Loucy (cell line): ENCODE results near the gene ACTL8.
A peak's percentile ranks its signal among the peaks of the same experiment; 100 is the strongest.

Experiments used
- H2AFZ ChIP-seq: fragments of 200-600 bp; sonication (generic); 2 replicates; pipeline ENCODE4 v1.6.0; 2016; ENCODE audit warnings: antibody characterized with exemption, mild to moderate bottlenecking, low read length, moderate library complexity
- H3F3A ChIP-seq: fragments of 200-600 bp; 2 replicates; pipeline ENCODE4 v1.6.0; 2016; ENCODE audit warnings: antibody characterized with exemption, low read depth, mild to moderate bottlenecking
- H3K27me3 ChIP-seq: fragments of 200-600 bp; sonication (generic); 2 replicates; pipeline ENCODE4 v1.6.1; 2014; ENCODE audit warnings: low read length, mild to moderate bottlenecking; ENCODE audit not compliant: insufficient read depth, poor library complexity, severe bottlenecking
- H3K36me3 ChIP-seq: fragments of 200-600 bp; sonication (generic); 2 replicates; pipeline ENCODE4 v1.6.1; 2016; ENCODE audit warnings: low read length; ENCODE audit not compliant: insufficient read depth
- H3K4me1 ChIP-seq: fragments of 200-600 bp; sonication (generic); 2 replicates; pipeline ENCODE4 v1.5.1; 2014; ENCODE audit warnings: low read length, mild to moderate bottlenecking; ENCODE audit not compliant: insufficient read depth, poor library complexity, severe bottlenecking
- H3K4me2 ChIP-seq: fragments of 200-600 bp; sonication (generic); 2 replicates; pipeline ENCODE4 v1.6.0; 2014; ENCODE audit warnings: antibody characterized with exemption, low read length, low read depth, mild to moderate bottlenecking; ENCODE audit not compliant: poor library complexity, severe bottlenecking
- H3K4me3 ChIP-seq: fragments of 200-600 bp; sonication (generic); 2 replicates; pipeline ENCODE4 v1.5.1; 2014; ENCODE audit warnings: low read length, mild to moderate bottlenecking, mixed read lengths; ENCODE audit not compliant: poor library complexity, severe bottlenecking
- H3K79me2 ChIP-seq: fragments of 200-600 bp; sonication (generic); 2 replicates; pipeline ENCODE4 v1.6.1; 2014; ENCODE audit warnings: low read length; ENCODE audit not compliant: insufficient read depth
- H3K9ac ChIP-seq: fragments of 200-600 bp; sonication (generic); 2 replicates; pipeline ENCODE4 v1.6.0; 2014; ENCODE audit warnings: mild to moderate bottlenecking, low read depth, low read length, moderate library complexity; ENCODE audit not compliant: poor library complexity, severe bottlenecking
- H3K9me2 ChIP-seq: fragments of 200-600 bp; sonication (generic); replicated peaks from 2 replicates; pipeline ENCODE4 v1.6.1; 2016; ENCODE audit warnings: low read depth, low read length, mixed read lengths
- H3K9me3 ChIP-seq: fragments of 200-600 bp; sonication (generic); 2 replicates; pipeline ENCODE4 v1.6.1; 2014; ENCODE audit warnings: mild to moderate bottlenecking, antibody characterized with exemption, low read length, low read depth; ENCODE audit not compliant: insufficient read depth
- H4K20me1 ChIP-seq: fragments of 200-600 bp; sonication (generic); 2 replicates; pipeline ENCODE4 v1.6.0; 2014; ENCODE audit warnings: antibody characterized with exemption, low read length, mild to moderate bottlenecking; ENCODE audit not compliant: insufficient read depth, poor library complexity, severe bottlenecking
- EZH2phosphoT487 ChIP-seq: fragments of 200-600 bp; IDR thresholded peaks from 2 replicates; pipeline ENCODE4 v1.6.1; 2018; ENCODE audit warnings: antibody characterized with exemption, mild to moderate bottlenecking, moderate library complexity, borderline replicate concordance
- TF ChIP-seq, protein P1 (sequence below): fragments of 200-600 bp; sonication (generic); conservative IDR thresholded peaks from 2 replicates; pipeline ENCODE4 v1.5.1; 2014; ENCODE audit warnings: mild to moderate bottlenecking, antibody characterized with exemption, low read length

ACTL8 gene

DNA sequence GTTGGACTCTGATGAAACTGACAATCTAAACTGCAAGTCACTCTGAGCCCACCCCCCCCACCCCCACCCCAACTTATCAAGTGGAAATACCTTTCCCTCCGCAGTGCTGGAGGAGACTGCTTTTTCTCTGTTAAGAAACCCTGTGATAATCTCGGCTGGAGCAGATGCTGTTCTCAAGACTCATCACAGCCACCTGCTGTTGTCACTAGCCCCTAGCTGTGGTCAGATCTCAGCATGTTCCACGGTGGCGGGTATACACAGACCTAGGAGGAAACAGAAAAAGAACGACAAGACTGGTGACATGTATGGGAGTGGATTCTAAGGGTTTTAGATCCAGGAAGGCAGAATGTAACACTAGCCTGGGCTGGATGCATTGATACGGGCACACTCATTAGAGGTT, 2.3 kb downstream of the ACTL8 start:
- Histone ChIP-seq H3K9ac (no peak overlapping the region), H2AFZ (no peak overlapping the region), H3K27me3 (no peaks in the 10 kb centered on the region), H3K79me2 (no peaks in the 10 kb centered on the region), H3K9me3 (peaks cover 17% of the 10 kb centered on the region; the same call in 1 of the 2 replicates), H3K4me1 (no peaks in the 10 kb centered on the region), H3K4me3 (no peak overlapping the region), H3K36me3 (no peaks in the 10 kb centered on the region), H4K20me1 (no peaks in the 10 kb centered on the region), H3K9me2 (no peaks in the 10 kb centered on the region), H3K4me2 (no peak overlapping the region), H3F3A (no peaks in the 10 kb centered on the region)
- TF ChIP-seq, protein P1, sequence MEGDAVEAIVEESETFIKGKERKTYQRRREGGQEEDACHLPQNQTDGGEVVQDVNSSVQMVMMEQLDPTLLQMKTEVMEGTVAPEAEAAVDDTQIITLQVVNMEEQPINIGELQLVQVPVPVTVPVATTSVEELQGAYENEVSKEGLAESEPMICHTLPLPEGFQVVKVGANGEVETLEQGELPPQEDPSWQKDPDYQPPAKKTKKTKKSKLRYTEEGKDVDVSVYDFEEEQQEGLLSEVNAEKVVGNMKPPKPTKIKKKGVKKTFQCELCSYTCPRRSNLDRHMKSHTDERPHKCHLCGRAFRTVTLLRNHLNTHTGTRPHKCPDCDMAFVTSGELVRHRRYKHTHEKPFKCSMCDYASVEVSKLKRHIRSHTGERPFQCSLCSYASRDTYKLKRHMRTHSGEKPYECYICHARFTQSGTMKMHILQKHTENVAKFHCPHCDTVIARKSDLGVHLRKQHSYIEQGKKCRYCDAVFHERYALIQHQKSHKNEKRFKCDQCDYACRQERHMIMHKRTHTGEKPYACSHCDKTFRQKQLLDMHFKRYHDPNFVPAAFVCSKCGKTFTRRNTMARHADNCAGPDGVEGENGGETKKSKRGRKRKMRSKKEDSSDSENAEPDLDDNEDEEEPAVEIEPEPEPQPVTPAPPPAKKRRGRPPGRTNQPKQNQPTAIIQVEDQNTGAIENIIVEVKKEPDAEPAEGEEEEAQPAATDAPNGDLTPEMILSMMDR = no peak
- TF ChIP-seq EZH2phosphoT487 = no peak

DNA sequence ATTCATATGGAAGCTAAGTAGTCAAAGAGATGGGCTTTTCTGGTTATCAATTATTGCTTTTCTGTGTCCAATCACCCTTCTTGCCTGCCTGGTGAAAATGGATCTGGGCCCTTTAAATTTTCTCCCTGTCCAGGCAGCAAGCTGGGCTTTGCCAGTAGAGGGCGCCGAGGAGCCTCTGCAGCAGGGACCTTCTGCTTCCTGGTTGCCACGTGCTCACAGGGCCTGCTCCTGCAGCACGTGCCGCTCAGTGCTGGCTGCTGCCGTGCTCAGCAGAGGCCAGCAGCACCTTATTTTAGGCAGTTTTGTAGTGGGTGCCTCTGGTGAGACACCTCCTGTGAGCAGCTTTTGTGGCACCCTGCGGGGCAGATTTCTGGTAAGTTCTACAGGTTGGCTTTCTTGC, 4.0 kb downstream of the ACTL8 start:
- Histone ChIP-seq H3F3A (no peaks in the 10 kb centered on the region), H3K9me2 (no peaks in the 10 kb centered on the region), H3K4me3 (no peak overlapping the region), H3K36me3 (no peaks in the 10 kb centered on the region), H3K4me1 (no peaks in the 10 kb centered on the region), H2AFZ (no peak overlapping the region), H3K4me2 (no peak overlapping the region), H3K9me3 (peaks cover 16% of the 10 kb centered on the region; the same call in 1 of the 2 replicates), H3K79me2 (no peaks in the 10 kb centered on the region), H3K9ac (no peak overlapping the region), H4K20me1 (no peaks in the 10 kb centered on the region), H3K27me3 (no peaks in the 10 kb centered on the region)
- TF ChIP-seq, protein P1 = peak; percentile 40
- TF ChIP-seq EZH2phosphoT487 = no peak

DNA sequence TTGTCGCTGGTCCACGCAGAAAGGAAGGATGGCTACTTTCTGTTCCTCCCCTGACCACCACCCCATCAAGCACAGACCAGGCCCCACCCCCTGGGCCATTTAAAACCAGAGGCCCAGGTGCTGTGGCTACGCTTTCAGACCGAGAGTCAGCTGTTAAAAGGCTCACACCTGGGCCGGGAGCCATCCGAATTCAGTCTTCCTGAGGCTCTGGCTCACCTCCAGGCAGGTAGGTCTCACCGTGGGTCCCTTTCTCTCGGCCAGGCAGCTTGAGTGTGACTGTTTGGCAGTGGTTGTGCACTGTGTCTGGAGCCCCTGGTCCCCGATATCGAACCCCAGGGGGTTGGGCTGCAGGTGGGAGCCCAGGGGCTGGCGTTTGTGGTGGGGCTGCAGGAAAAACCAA, 7.2 kb downstream of the ACTL8 start:
- TF ChIP-seq, protein P1 = no peak
- no peak for TF ChIP-seq EZH2phosphoT487

More for the DNA sequence above, 7.2 kb downstream of the ACTL8 start:
- H3K9ac ChIP-seq = no peak overlapping the region
- H4K20me1 ChIP-seq = no peaks in the 10 kb centered on the region
- H3F3A ChIP-seq = no peaks in the 10 kb centered on the region
- no peak overlapping the region for H2AFZ ChIP-seq
- no peak overlapping the region for H3K4me3 ChIP-seq
- no peaks in the 10 kb centered on the region for H3K27me3 ChIP-seq
- peaks cover 6% of the 10 kb centered on the region; the same call in 1 of the 2 replicates for H3K9me3 ChIP-seq
- H3K4me1 ChIP-seq = no peaks in the 10 kb centered on the region
- no peaks in the 10 kb centered on the region for H3K9me2 ChIP-seq
- no peak overlapping the region for H3K4me2 ChIP-seq
- no peaks in the 10 kb centered on the region for H3K79me2 ChIP-seq
- H3K36me3 ChIP-seq = no peaks in the 10 kb centered on the region
